Stomach smooth muscle (tissue), 2 donors: Measurements from ENCODE around the gene FAF1.

Experiments used
- H3K27ac ChIP-seq: one replicate; pipeline ENCODE4 v1.7.0; 2013; ENCODE audit warnings: mild to moderate bottlenecking, low read length, inconsistent platforms
- H3K27me3 ChIP-seq, 2 donors: one replicate each; pipeline ENCODE4 v1.7.0; 2013; ENCODE audit warnings: low read length in 2 of 2; ENCODE audit not compliant: insufficient read depth in 2 of 2, control insufficient read depth in 1 of 2
- H3K36me3 ChIP-seq, 2 donors: one replicate each; pipeline ENCODE4 v1.7.0; 2013; ENCODE audit warnings: low read length in 2 of 2; ENCODE audit not compliant: control insufficient read depth in 2 of 2, insufficient read depth in 2 of 2
- H3K4me1 ChIP-seq: one replicate; pipeline ENCODE4 v1.7.0; 2013; ENCODE audit warnings: low read length; ENCODE audit not compliant: control insufficient read depth, insufficient read depth
- H3K4me3 ChIP-seq, 2 donors: one replicate each; pipeline ENCODE4 v1.7.0; 2013; ENCODE audit warnings: low read length in 2 of 2
- H3K9ac ChIP-seq, 2 donors: one replicate each; pipeline ENCODE4 v1.7.0; 2013; ENCODE audit warnings: low read length in 2 of 2, mild to moderate bottlenecking in 1 of 2
- H3K9me3 ChIP-seq, 2 donors: one replicate each; pipeline ENCODE4 v1.7.0; 2013; ENCODE audit warnings: low read length in 2 of 2; ENCODE audit not compliant: control insufficient read depth in 2 of 2
- donor health status: healthy.
- donor health status: Pancreatic carcinoma.

FAF1 gene

DNA sequence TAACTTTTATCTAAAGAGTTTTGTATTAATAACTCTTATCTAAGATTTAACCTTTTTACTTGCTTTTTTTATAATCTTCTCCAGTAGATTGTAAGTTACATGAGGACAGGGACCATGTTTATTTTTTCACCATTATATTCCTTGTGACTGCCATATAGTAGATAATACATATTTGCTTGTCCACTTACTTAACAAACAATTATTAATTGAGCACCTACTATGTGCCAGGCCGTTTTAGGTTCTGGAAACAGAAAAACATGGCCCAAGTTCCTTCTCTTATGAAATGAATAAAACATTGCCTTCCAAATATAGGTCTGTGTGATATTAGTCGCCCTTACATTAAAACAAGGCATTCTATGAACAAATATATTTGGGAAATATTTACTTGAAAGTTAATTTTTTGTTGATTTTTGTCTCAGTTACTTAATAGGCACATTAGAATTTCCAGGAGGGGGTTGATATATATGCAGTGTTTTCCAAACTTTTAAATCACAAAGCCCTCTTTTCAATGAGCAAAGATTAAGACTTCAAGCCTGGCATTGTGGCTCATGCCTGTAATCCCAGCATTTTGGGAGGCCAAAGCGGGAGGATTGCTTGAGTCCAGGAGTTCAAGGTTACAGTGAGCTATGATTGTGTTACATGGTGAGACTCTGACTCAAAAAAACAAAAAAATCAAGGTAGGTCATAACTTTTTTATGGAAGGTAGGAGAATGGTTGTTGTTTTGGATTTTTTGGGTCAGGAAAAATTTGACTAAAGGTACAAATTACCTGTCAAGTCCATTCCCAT, 32.7 kb upstream of the FAF1 start:
- H3K27ac ChIP-seq = no peak overlapping the region
- no peak overlapping the region for H3K4me3 ChIP-seq
- H3K27me3 ChIP-seq = no peaks in the 10 kb centered on the region
- no peak overlapping the region for H3K9ac ChIP-seq
- H3K4me1 ChIP-seq = no peaks in the 10 kb centered on the region
- no peaks in the 10 kb centered on the region for H3K36me3 ChIP-seq
- H3K9me3 ChIP-seq = no peaks in the 10 kb centered on the region

DNA sequence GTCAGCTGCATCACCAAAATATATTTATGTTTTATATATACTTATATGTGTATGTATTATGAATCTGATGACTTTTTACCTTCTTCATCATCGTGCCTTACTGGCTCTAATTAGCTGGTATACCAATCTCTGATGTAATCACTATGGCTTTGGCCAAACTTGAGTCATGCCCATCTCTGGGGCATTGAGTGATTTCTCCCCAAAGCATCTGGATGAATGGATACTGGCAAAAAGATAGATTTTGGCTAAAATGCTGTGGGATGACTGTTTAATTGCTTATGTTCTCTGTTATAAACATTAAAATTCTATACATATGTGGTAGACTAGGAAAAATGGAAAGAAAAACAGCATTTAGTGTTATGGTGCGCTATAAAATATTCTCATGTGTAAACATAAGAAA, 29.6 kb upstream of the FAF1 start:
- Histone ChIP-seq H3K4me3 (no peak overlapping the region), H3K27me3 (no peaks in the 10 kb centered on the region), H3K4me1 (no peaks in the 10 kb centered on the region), H3K9me3 (no peaks in the 10 kb centered on the region), H3K36me3 (no peaks in the 10 kb centered on the region), H3K27ac (no peak overlapping the region), H3K9ac (no peak overlapping the region)

DNA sequence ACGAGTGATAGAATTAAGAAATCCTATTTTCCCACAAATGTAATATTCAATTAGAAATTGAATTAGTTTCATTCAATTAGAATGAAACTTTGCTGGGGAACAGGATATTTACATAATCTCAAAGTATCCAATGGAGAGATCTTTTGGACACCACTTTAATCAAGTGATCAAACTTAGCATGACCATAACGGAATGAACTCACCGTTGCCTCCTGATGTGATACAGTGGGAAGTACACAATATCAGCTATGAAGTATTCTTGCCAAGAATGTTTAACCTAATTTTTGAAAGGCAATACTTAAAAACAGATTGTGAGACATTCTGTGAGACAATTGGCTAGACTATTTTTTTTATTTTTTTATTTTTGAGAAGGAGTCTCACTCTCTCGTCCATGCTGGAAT, 26.6 kb upstream of the FAF1 start:
- Histone ChIP-seq H3K9me3 (no peaks in the 10 kb centered on the region), H3K36me3 (no peaks in the 10 kb centered on the region), H3K27ac (no peak overlapping the region), H3K4me3 (no peak overlapping the region), H3K4me1 (no peaks in the 10 kb centered on the region), H3K9ac (no peak overlapping the region), H3K27me3 (no peaks in the 10 kb centered on the region)

DNA sequence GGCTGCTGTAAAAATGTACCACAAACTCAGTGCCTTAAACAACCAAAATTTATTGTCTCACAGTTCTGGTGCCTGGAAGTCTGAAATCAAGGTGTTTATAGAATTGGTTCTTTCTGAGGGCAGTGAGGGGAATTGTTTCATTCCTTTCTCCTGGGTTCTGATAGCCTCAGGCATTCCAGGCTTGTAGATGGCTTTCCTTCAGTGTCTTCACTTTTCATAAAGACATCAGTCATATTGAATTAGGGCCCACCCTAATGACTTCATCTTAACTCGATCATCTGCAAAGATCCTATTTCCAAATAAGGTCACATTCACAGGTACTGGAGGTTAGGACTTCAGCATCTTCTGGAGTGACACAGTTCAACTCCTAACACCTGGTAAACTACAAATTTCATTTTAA, 25.0 kb upstream of the FAF1 start:
- Histone ChIP-seq H3K27ac (no peak overlapping the region), H3K4me1 (no peaks in the 10 kb centered on the region), H3K27me3 (no peaks in the 10 kb centered on the region), H3K36me3 (no peaks in the 10 kb centered on the region), H3K9me3 (no peaks in the 10 kb centered on the region), H3K4me3 (no peak overlapping the region), H3K9ac (peak overlapping the region in 1 of 2 donors; percentile 18)

DNA sequence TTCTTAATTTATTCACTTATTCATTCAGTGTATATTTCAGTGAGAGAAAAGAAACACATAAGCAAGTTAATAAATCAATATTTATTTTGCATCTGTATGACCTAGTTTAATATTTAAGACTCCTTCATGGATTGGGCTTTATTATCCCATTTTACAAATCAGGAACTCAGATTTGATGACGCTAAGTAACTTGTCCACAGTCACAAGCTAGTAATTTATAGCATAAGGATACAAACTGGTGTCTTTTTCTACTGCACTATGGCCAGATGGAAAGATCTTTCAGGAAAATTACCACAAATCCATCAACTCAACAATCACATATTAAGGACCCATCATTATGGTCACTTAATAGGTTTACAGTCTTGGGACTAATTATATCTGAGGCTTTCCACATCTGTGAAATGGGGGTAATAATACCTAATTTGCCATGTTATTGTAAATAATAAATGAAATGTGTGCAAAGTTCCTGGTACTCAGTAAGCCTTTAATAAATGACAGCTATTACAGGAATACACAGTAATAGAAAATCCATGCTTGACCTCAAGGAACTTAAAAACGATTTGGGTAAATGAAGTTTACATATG, 23.2 kb upstream of the FAF1 start:
- H3K27ac ChIP-seq = no peak overlapping the region
- no peaks in the 10 kb centered on the region for H3K36me3 ChIP-seq
- no peak overlapping the region for H3K4me3 ChIP-seq
- no peaks in the 10 kb centered on the region for H3K27me3 ChIP-seq
- H3K4me1 ChIP-seq = no peaks in the 10 kb centered on the region
- no peaks in the 10 kb centered on the region for H3K9me3 ChIP-seq
- H3K9ac ChIP-seq = no peak overlapping the region

DNA sequence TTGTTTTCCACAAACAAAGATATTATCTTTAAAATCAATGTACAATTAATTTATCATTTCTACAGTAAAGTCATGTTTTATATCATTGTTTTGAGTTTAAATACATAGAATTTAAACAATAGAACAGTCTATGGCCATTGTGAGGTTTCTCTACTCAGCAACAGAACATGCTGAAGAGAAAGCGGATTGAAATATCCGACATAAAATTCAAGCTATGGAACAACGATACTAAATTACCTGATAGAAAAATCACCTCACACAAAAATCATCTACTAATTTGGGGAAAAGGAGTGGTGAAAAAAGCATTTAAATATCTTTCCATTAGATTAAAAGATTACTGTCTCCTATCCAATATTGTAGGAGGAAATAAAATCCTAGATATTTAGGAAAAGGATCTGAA, 22.5 kb upstream of the FAF1 start:
- no peak overlapping the region for H3K27ac ChIP-seq

DNA sequence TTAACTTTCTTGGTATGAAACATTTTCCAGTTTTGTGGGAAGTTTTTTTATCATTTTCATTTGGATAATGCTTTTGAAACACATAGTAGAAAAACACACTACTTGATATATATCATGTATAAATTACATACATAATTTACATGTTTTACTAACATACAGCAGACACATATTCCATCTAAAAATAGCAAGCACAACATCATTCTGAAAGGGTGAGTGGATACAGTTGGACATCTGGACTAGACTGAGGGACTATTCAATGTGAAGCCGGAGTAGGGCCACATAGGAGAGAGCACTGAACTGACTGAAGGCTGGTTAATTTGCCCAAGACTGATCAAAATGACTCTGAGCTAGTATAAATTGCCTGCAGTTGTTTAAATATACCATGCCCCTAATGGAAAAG, 21.7 kb upstream of the FAF1 start:
- Histone ChIP-seq H3K36me3 (no peaks in the 10 kb centered on the region), H3K27me3 (no peaks in the 10 kb centered on the region), H3K4me3 (peak overlapping the region; percentile 24), H3K27ac (no peak overlapping the region), H3K9ac (peak overlapping the region in 1 of 2 donors; percentile 49), H3K4me1 (no peaks in the 10 kb centered on the region), H3K9me3 (no peaks in the 10 kb centered on the region)

More for the DNA sequence above, 22.5 kb upstream of the FAF1 start:
- Histone ChIP-seq H3K36me3 (no peaks in the 10 kb centered on the region), H3K4me3 (no peak overlapping the region), H3K27me3 (no peaks in the 10 kb centered on the region), H3K9ac (no peak overlapping the region), H3K9me3 (no peaks in the 10 kb centered on the region), H3K4me1 (no peaks in the 10 kb centered on the region)

DNA sequence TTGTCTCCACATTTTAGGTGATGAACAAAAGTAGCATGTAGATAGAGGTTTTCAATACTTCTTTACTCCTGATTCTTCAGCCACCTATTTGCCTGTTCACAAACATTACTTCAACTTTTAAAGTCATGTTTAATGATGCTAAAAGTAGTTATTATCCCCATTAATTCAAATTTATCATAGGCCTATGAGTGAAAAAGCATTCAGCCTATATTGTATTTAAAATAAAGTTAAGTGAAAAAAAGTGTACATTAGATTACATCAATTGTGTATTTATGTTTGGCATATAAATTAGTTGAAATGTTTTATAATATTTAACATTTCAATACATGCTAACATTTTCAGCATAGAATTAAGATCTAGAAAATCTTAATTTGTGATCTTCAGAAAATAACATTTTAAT, 20.4 kb upstream of the FAF1 start:
- Histone ChIP-seq H3K36me3 (no peaks in the 10 kb centered on the region), H3K27ac (no peak overlapping the region), H3K27me3 (peaks cover 0 to 2% of the 10 kb centered on the region in 2 donors), H3K4me1 (no peaks in the 10 kb centered on the region), H3K4me3 (no peak overlapping the region), H3K9me3 (no peaks in the 10 kb centered on the region), H3K9ac (no peak overlapping the region)

DNA sequence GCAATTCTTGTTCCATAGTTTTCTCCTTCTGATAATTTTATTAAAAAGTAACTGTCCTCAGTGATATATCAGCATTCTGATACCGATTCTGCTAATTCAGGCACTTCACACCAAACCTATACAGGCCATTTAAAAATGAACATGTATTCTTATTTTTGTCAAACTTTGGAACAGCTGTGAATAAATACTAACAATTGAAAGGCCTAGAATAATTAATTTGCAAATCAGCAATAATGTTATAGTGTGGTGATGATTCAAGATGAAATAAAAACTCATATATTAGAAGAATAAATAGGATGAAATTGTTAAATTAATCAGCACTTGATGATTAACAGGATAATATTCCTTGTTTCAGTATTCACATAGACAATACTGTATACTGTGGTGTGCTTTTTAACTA, 19.9 kb upstream of the FAF1 start:
- H3K4me3 ChIP-seq = peak overlapping the region in 1 of 2 donors; percentile 83
- peaks cover 0 to 2% of the 10 kb centered on the region in 2 donors for H3K27me3 ChIP-seq
- no peaks in the 10 kb centered on the region for H3K36me3 ChIP-seq
- peak overlapping the region in 1 of 2 donors; percentile 46 for H3K9ac ChIP-seq
- no peaks in the 10 kb centered on the region for H3K9me3 ChIP-seq
- H3K4me1 ChIP-seq = no peaks in the 10 kb centered on the region
- H3K27ac ChIP-seq = peak overlapping the region; percentile 26

DNA sequence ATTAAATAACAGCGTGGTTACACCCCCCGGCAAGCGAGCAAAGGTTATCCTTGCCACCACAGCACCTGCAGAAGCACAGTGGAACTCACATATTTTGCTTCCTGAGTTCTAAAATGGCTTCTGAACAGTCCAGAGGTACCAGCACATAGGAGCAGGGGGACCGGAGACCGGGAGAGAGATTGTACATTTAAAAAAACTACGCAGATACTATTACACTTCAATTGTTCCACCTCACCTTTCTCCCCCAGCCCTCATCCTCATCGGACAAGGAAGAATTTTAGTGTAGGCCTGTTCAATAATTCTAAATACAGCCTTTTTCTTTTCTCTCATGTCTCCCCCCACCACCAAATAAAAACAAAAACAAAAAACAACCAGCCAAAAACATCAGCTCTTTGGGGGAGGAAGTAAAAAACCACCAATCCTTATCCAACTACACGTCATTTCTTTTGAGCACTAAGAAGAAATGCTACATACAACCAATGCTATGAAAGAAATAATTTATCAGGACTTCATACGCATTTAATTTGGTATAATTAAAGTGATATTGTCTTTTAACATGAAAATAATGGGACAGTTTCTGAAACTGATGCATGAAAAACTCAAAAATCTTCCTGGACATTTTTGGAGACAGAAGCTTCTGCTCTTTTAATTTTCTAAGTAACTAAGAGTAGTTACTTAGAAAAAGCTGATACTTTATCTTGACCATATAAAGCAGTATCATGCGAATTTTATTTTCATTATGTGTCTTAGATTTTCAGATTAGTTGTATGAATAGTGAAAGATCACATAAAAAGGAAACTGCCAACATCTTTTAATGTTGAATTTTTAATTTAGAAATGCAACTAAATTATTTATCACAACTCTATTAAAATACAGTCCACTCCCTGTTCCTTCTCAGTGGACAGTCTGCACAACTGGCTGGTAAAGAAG, 19.1 kb upstream of the FAF1 start:
- peak overlapping the region; percentile 74 to 83 for H3K4me3 ChIP-seq

More for the DNA sequence above, 19.1 kb upstream of the FAF1 start:
- no peaks in the 10 kb centered on the region for H3K36me3 ChIP-seq
- no peaks in the 10 kb centered on the region for H3K9me3 ChIP-seq
- H3K9ac ChIP-seq = peak overlapping the region; percentile 80 to 81
- peak overlapping the region; percentile 97 for H3K27ac ChIP-seq
- H3K4me1 ChIP-seq = no peaks in the 10 kb centered on the region
- peaks cover 0 to 2% of the 10 kb centered on the region in 2 donors for H3K27me3 ChIP-seq
